Measurements from ENCODE around the gene CPA1. TPM values are rescaled to one million over a fixed set of nuclear protein-coding genes. Genes with fewer than 3 reads are reported as not detected.
A peak's percentile ranks its signal among the peaks of the same experiment; 100 is the strongest.

The CPA1 gene
- total RNA-seq (2011; cell fraction: chromatin; rRNA removed; ENCODE audit: low replicate concordance) = not detected in 2 replicates
- not detected in 2 replicates for total RNA-seq (2011; cell fraction: nucleolus; rRNA removed)
- not detected in 2 replicates for total RNA-seq (2011; cell fraction: nucleoplasm; rRNA removed)
- total RNA-seq (2014; rRNA removed) (not detected in 2 replicates), total RNA-seq (2014; rRNA removed; fragmentation: Illumina TruSeq; extraction: Trizol) (not detected in 2 replicates), total RNA-seq (2015; rRNA removed; fragmentation: Illumina TruSeq; extraction: Trizol) (not detected in 2 replicates), total RNA-seq (2021) (6.5 and 9.7 TPM in 2 replicates), polyA plus RNA-seq (2011; rRNA removed) (not detected in 2 replicates), polyA plus RNA-seq (2014; fragmentation: Illumina TruSeq; extraction: Trizol) (not detected in 2 replicates), polyA plus RNA-seq (2014; fragmentation: Nextera tagmentation; extraction: Ambion mirVana) (not detected), polyA plus RNA-seq (2014; rRNA removed) (not detected in 2 replicates), polyA minus RNA-seq (2011; rRNA and poly(A)+ RNA removed) (not detected in 2 replicates), Bru-seq, nascent RNA (not detected), BruChase-seq, experiment 1, labeled RNA remaining after a 2-hour chase (not detected), BruChase-seq, experiment 2, labeled RNA remaining after a 6-hour chase (not detected)
- not detected in 2 replicates for polyA plus RNA-seq (2011; cell fraction: cytosol; rRNA removed)
- not detected in 2 replicates for polyA plus RNA-seq (2011; cell fraction: nucleus; rRNA removed)
- not detected in 2 replicates for polyA plus RNA-seq (2012)
- polyA minus RNA-seq (2011; cell fraction: cytosol; rRNA and poly(A)+ RNA removed) = not detected in 2 replicates
- polyA minus RNA-seq (2011; cell fraction: nucleus; rRNA and poly(A)+ RNA removed) = not detected in 2 replicates
- long read RNA-seq, experiment 1 = 0 reads
- long read RNA-seq, experiment 2 = 0 reads
- long read RNA-seq, experiment 3 = 0 reads

GRCh38 chr7:130379921-130380860 lies at the start of gene CPA1:
Gene CPA1 (plus strand): TSS chr7:130380494. CDS start chr7:130380521, 27 bp downstream.
- no peaks in the 10 kb centered on the region for H3K36me3 ChIP-seq (ENCODE audit: control insufficient read depth, insufficient read depth, low read length)
- H3K4me3 ChIP-seq = no peak within 1 kb of the TSS
- H3K9ac ChIP-seq (ENCODE audit: insufficient read depth in 1 of 2, low read depth in 2 of 2, low read length in 2 of 2) = peak within 1 kb of the TSS in 1 of 2 experiments; percentile 69; a peak in 2 of 4 replicates
- no peak within 1 kb of the TSS for H3K4me2 ChIP-seq (ENCODE audit: insufficient read depth, low read length)
- H3K27ac ChIP-seq (ENCODE audit: extremely low read depth, low read depth, low read length) = no peak within 1 kb of the TSS
- WGBS (ENCODE audit: insufficient coverage, low coverage, missing lambda C conversion rate) = 15% methylated on average over 20 of the region's 20 CpGs
- in situ Hi-C loops (cut with MboI) = no loop called here
- H3K27me3 ChIP-seq (ENCODE audit: control insufficient read depth in 2 of 2, insufficient read depth in 2 of 2, low read length in 2 of 2) = peaks cover 5 to 35% of the 10 kb centered on the region in 2 experiments; a peak in 4 of 5 replicates
- ATAC-seq (no peak; the same call in 1 of the 3 replicates), FAIRE-seq (no peak), DNase-seq (ENCODE audit: extremely low read depth in 1 of 4, low spot score in 3 of 4) (no peak)
- H3K4me1 ChIP-seq (replicated peaks in 1 of 2; ENCODE audit: control insufficient read depth in 2 of 2, insufficient read depth in 2 of 2, low read length in 2 of 2) = peaks cover 7 to 22% of the 10 kb centered on the region in 2 experiments; a peak in 4 of 5 replicates
- H3K79me2 ChIP-seq (ENCODE audit: control insufficient read depth, insufficient read depth, low read length) = no peaks in the 10 kb centered on the region
- H2AFZ ChIP-seq (ENCODE audit: low read depth, low read length) = peak within 1 kb of the TSS; percentile 78
- H3K9me1 ChIP-seq (ENCODE audit: control insufficient read depth, insufficient read depth, low read length) = no peaks in the 10 kb centered on the region
- no peaks in the 10 kb centered on the region for H4K20me1 ChIP-seq (replicated peaks; ENCODE audit: control insufficient read depth, insufficient read depth, low read length)
- BruUV-seq (replicated peaks) = no TSS peak
- ChIA-PET POLR2A (interaction anchor here (0.6 to 1.1 kb wide), 4 partner anchors 8 to 36 kb away, joined by 3 to 6 read pairs (median 3); partner anchors contain the start of gene CPA5), CTCF (ENCODE audit: low intra/inter-chr PET ratio) (no interaction called here)
- intact Hi-C loops (cut with micrococcal nuclease) = no loop called here
- no peak for TF ChIP-seq CBFB (CRISPR knock-in tag; IDR thresholded peaks at IDR 0.05)
- peak; percentile 27; the same call in 1 of the 2 replicates for TF ChIP-seq TFAP4 (CRISPR knock-in tag; IDR thresholded peaks at IDR 0.05; ENCODE audit: borderline replicate concordance)
- no peak for TF ChIP-seq PHF20 (IDR thresholded peaks at IDR 0.05; ENCODE audit: partially characterized antibody)
- 0 out of 2 replicates have a peak, but pooled peaks have one; percentile 6 for TF ChIP-seq CBFA2T3 (IDR thresholded peaks at IDR 0.05)
- TF ChIP-seq ZNF24 (IDR thresholded peaks at IDR 0.05) = no peak
- 0 out of 2 replicates have a peak, but pooled peaks cover 3% of the 10 kb centered on the region for H3K9me3 ChIP-seq (replicated peaks; ENCODE audit: control insufficient read depth, insufficient read depth, low read depth, low read length)

All from K562 (cell line).